Right lobe of liver (tissue), 6 donors: Measurements from ENCODE around the gene STING1. TPM values are rescaled to one million over a fixed set of nuclear protein-coding genes. Genes with fewer than 3 reads are reported as not detected.

Experiments
- ATAC-seq, 4 donors: fragments of 200-7000 bp; cut with Tn5 transposase; one replicate each; pipeline ENCODE4 v1.9.1; 2020; ENCODE audit warnings: mild to moderate bottlenecking in 4 of 4, moderate library complexity in 4 of 4
- DNase-seq, 3 donors: peaks; one replicate each; pipeline ENCODE4 v3.0.0-alpha.2; 2020
- H3K27ac ChIP-seq, 3 donors: fragments of 200-600 bp; one replicate each; pipeline ENCODE4 v1.8.0; 2022
- H3K27me3 ChIP-seq, 2 donors: fragments of 200-600 bp; one replicate each; pipeline ENCODE4 v1.8.0; 2022
- H3K36me3 ChIP-seq, 4 donors: fragments of 200-600 bp; sonication (generic) in 1 of 4; one replicate each; pipeline versions ENCODE4 v1.5.1 to v1.8.0; 2017 to 2022; ENCODE audit warnings: control low read depth in 1 of 4
- H3K4me1 ChIP-seq, 4 donors: fragments of 200-600 bp; sonication (generic) in 1 of 4; one replicate each; pipeline versions ENCODE4 v1.5.1 to v1.8.0; 2017 to 2022; ENCODE audit warnings: control low read depth in 1 of 4
- H3K4me3 ChIP-seq, 3 donors: fragments of 200-600 bp; one replicate each; pipeline ENCODE4 v1.8.0; 2022
- H3K9me3 ChIP-seq, 4 donors: fragments of 200-600 bp; sonication (generic) in 1 of 4; one replicate each; pipeline versions ENCODE4 v1.5.1 to v1.8.0; 2017 to 2022; ENCODE audit warnings: control low read depth in 1 of 4
- POLR2A ChIP-seq: fragments of 450-650 bp; IDR thresholded peaks from one replicate; pipeline ENCODE4 v1.6.1; 2017; ENCODE audit warnings: antibody characterized with exemption, mild to moderate bottlenecking
- WGBS: methylation state at CpG from one replicate; pipeline ENCODE4 v1.1.6; 2018; ENCODE audit warnings: low coverage, low lambda C conversion rate; ENCODE audit not compliant: insufficient coverage; ENCODE audit errors: missing lambda C conversion rate; 5-methylcytosine and 5-hydroxymethylcytosine counted together
- intact Hi-C, 2 donors: fragments of 100-400 bp; cut with DNase I; formaldehyde crosslinking; loops; one replicate each; pipeline versions ENCODE4 v1.11.2 to v1.14.1; 2022
- total RNA-seq, 6 experiments: library from RNA; depleted of rRNA in 2 of 6; stranded (reverse); fragments of >200 nt in 2 of 6; fragmentation: NEBNext Ultra II Directional in 3 of 6; extraction: Animal tissue kit (Norgen Biotek cat#: 25700) in 3 of 6; gene quantifications; one replicate each; pipeline versions ENCODE4 v1.1.0 to v1.2.4, GENCODE V29; 2016 to 2023
- TF ChIP-seq, protein P1 (sequence below), 4 donors: fragments of 200-600 bp in 3 of 4; fragments of 450-650 bp in 1 of 4; IDR thresholded peaks; one replicate each; pipeline versions ENCODE4 v1.5.1 to v1.8.0; 2016 to 2022; ENCODE audit warnings: antibody characterized with exemption in 4 of 4, mild to moderate bottlenecking in 2 of 4
- donor health status: DM: no; HTN: yes; CAD: no.
- donor health status: DM: no; HTN: no; CAD: no.
- donor health status: DM: no; HTN: no; CAD: no.
- donor health status: DM: no; HTN: yes; CAD: no.
- donor health status: DM: no; HTN: yes; CAD: no.

The STING1 gene
- total RNA-seq, 6 experiments from 2014 or later, result 4.9 to 11.3 (median 7.0) TPM

DNA sequence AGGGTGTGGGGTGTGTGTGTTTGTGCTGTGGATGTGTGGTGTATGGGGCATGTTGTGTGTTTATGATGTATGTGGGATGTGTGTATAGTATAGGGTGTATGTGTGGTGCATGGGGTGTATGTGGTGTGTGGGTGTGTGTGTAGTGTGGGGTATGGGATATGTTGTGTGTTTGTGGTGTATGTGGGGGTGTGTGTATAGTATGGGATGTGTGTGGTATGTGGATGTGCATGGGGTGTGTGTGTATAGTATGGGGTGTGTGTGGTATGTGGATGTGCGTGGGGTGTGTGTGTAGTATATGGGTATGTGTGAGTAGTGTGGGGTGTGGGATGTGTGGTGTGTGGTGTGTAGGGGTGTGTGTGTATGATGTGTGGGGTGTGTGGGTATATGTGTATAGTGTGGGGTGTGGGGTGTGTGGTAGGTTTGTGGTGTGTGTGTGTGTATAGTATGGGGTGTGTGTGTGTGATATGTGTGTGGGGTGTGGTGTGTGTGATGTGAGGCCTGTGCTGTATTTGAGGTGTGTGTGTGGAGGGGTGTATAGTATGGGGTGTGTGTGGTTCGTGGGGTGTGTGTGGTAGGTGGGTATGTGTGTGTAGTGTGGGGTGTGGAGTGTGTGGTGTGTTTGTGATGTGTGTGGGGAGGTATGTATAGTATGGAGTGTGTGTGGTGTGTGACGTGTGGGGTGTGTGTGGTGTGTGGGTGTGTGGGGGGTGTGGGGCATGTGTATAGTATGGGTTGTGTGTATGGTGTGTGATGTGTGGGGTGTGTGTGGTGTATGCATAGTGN lies 30.5 kb downstream of the STING1 start:
- intact Hi-C loops, result no loop called here
- no peaks in the 10 kb centered on the region for H3K9me3 ChIP-seq
- no peaks in the 10 kb centered on the region for H3K36me3 ChIP-seq
- no peaks in the 10 kb centered on the region for H3K27me3 ChIP-seq
- peak in 1 of 3 donors; percentile 11 for DNase-seq
- H3K27ac ChIP-seq, result no peak overlapping the region
- 70% methylated on average over 3 of the region's 3 CpGs for WGBS
- no peak for TF ChIP-seq POLR2A
- TF ChIP-seq, protein P1, sequence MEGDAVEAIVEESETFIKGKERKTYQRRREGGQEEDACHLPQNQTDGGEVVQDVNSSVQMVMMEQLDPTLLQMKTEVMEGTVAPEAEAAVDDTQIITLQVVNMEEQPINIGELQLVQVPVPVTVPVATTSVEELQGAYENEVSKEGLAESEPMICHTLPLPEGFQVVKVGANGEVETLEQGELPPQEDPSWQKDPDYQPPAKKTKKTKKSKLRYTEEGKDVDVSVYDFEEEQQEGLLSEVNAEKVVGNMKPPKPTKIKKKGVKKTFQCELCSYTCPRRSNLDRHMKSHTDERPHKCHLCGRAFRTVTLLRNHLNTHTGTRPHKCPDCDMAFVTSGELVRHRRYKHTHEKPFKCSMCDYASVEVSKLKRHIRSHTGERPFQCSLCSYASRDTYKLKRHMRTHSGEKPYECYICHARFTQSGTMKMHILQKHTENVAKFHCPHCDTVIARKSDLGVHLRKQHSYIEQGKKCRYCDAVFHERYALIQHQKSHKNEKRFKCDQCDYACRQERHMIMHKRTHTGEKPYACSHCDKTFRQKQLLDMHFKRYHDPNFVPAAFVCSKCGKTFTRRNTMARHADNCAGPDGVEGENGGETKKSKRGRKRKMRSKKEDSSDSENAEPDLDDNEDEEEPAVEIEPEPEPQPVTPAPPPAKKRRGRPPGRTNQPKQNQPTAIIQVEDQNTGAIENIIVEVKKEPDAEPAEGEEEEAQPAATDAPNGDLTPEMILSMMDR (IDR thresholded peaks at IDR 0.05), result no peak
- H3K4me3 ChIP-seq, result no peak overlapping the region
- peak in 1 of 4 donors; percentile 26 for ATAC-seq
- no peaks in the 10 kb centered on the region for H3K4me1 ChIP-seq

DNA sequence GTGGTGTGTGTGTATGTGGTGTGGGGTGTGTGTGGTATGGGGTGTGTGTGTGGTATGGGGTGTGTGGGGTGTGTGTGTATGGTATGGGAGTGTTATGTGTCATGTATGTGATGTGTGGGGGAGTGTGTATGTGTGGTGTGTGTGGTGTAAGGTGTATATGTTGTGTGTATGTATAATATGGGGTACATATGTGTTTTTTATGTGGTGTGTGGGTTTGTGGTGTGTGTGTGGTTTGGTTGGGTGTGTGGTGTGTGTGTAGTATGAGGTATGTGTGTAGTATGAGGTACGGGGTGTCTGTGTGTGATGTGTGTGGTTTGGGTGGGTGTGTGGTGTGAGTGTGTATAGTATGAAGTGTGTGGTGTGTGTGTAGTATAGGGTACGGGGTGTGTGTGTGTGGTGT lies 31.4 kb downstream of the STING1 start:
- DNase-seq (no peak), ATAC-seq (peak in 1 of 4 donors; percentile 7)
- intact Hi-C loops, result no loop called here
- 76% methylated on average over 2 of the region's 2 CpGs for WGBS
- no peaks in the 10 kb centered on the region for H3K4me1 ChIP-seq
- TF ChIP-seq, protein P1 (IDR thresholded peaks at IDR 0.05), result no peak
- TF ChIP-seq POLR2A, result no peak
- no peak overlapping the region for H3K4me3 ChIP-seq
- H3K9me3 ChIP-seq, result no peaks in the 10 kb centered on the region
- H3K27me3 ChIP-seq, result no peaks in the 10 kb centered on the region
- H3K27ac ChIP-seq, result no peak overlapping the region
- H3K36me3 ChIP-seq, result no peaks in the 10 kb centered on the region

DNA sequence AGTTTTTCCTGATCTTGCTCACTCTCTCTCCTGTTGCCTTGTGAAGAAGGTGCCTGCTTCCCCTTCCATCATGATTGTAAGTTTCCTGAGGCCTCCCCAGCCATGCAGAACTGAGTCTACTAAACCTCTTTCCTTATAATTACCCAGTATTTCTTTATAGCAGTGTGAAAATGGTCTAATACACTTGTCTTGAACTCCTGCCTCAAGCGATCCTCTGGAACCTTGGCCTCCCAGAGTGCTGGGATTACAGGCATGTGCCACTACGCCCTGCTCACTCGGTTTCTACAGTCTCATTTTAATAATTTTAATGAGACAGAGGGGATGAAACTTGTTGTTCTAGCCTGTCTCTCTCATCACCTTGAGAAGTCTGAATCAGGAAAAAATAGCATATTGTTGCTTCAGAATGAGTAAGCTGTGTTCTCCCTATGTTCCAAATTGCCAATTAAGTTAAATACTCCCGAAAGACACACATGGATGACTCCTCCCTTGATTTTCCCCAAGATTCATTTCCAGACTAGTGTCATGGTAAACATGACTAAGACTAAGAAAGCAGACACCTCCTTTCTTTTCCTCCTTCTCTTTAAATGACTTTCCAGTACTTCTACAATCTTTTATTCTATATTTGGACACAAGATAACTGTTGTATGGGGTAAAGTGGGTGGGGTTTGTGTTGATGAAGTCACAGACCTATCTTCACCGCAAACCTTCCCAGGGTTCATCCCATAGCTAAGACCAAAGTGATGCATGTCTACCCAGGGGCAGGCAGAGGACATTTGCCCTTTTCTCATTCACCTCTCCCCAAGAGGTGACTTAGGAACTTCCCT lies 35.4 kb downstream of the STING1 start:
- Histone ChIP-seq H3K27ac (no peak overlapping the region), H3K27me3 (no peaks in the 10 kb centered on the region), H3K9me3 (no peaks in the 10 kb centered on the region), H3K4me1 (no peaks in the 10 kb centered on the region), H3K4me3 (no peak overlapping the region), H3K36me3 (no peaks in the 10 kb centered on the region)
- WGBS, result 72% methylated on average over 5 of the region's 5 CpGs
- intact Hi-C loops, result no loop called here
- no peak for ATAC-seq
- no peak for DNase-seq
- TF ChIP-seq, protein P1 (IDR thresholded peaks at IDR 0.05), result no peak
- no peak for TF ChIP-seq POLR2A

DNA sequence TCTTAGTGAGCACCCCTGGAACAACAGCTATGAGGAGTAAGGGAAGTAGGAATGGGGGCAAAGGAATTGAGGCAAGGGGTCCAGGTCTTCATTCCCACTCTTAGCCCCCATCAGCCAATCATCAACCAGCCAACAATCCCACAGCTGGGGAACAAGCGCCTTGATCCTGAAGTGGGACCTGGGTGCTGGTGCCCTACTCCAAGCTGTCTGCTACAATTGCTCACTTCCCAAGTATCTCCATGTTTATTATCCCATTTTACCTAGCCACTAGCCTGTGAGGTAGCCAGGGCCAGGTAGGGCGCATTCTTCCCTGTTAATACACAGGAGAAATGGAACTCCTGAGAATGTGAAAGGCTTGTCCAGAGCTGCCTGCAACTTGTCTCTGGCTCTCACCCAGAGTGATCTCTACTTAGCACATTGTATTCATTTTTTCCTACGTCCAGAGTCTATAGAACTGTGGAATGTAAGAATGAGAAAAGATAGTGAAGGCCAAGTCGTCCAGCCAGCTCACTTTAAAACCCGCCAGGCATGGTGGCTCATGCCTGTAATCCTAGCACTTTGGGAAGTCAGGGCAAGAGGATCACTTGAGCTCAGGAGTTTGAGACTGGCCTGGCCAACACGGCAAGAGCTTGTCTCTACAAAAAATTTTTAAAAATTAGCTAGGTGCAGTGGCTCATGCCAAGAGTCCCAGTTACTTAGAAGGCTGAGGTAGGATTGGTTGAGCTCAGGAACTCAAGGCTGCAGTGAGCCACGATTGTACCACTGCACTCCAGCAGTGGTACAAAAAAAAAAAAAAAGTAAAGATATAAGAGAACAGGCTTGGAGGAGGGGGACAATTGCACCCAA lies 37.0 kb downstream of the STING1 start:
- no peak overlapping the region for H3K27ac ChIP-seq
- no peak for DNase-seq
- no peaks in the 10 kb centered on the region for H3K27me3 ChIP-seq
- H3K4me3 ChIP-seq, result no peak overlapping the region
- H3K4me1 ChIP-seq, result no peaks in the 10 kb centered on the region
- WGBS, result 36% methylated on average over 6 of the region's 7 CpGs
- no peak for ATAC-seq
- intact Hi-C loops, result no loop called here
- no peaks in the 10 kb centered on the region for H3K36me3 ChIP-seq
- no peaks in the 10 kb centered on the region for H3K9me3 ChIP-seq
- TF ChIP-seq, protein P1 (IDR thresholded peaks at IDR 0.05), result no peak
- no peak for TF ChIP-seq POLR2A
